Hematopoietic multipotent progenitor cell treated with erythropoietin and hydrocortisone succinate and interleukin-3 and kit ligand, for 8 days (in vitro differentiated cells): ENCODE results near the gene PSIP1.

Experiments used
- DNase-seq: peaks from one replicate; pipeline ENCODE4 v3.0.0-alpha.2; 2015

Gene PSIP1

DNA sequence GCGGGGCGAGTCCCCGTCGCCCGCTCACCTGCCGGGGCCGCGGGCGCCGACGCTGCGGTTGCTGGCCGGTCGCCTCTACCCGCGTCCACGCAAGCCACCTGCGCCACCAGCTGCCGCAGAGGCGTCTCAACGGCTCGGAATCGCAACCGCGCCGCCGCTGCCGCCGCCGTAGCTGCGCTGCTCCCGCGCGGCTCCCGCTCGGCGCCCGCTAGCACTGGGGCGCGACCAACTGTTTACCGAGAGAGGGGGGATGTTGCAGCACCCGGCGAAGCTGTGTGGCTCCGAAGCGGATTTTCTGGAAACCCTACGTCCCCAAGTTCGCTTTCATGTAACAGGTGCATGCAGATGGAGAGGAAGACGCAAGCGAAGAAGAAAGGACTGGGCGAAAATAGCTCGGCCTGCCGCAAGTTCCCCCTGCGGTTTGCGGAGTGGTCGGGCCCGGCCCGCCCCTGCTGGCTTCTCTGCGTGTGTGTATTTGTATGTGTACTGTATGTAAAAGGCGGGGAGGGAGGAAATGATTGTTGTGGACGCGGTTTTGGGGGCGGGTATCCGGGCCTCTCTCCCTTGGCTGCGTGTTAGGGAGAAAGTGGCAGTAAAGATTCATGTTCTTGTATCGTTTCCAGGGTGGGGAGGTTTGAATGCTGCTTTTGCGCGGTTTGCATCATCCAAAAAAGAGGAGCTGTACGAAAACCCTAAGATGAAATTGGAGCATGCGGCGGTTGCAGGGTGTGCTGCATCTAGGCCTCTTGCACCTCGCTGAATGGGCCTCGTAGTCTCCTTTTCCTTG is at the start of gene PSIP1:
Gene PSIP1, minus strand, starts transcription at position 182 of the 787 bp plus-strand sequence. CDS start 782 bp downstream, outside the sequence.
- peak; percentile 89 for DNase-seq

GRCh38 chr9:15553528-15553898 is 42.7 kb upstream of the PSIP1 start:
- no peak for DNase-seq

GRCh38 chr9:15552636-15553527 is 42.1 kb upstream of the PSIP1 start, which contains the start of gene CCDC171:
TSS of gene CCDC171 (plus strand) at chr9:15553043. CDS start at chr9:15564089, 11,046 bp downstream.
- peak; percentile 94 for DNase-seq

DNA sequence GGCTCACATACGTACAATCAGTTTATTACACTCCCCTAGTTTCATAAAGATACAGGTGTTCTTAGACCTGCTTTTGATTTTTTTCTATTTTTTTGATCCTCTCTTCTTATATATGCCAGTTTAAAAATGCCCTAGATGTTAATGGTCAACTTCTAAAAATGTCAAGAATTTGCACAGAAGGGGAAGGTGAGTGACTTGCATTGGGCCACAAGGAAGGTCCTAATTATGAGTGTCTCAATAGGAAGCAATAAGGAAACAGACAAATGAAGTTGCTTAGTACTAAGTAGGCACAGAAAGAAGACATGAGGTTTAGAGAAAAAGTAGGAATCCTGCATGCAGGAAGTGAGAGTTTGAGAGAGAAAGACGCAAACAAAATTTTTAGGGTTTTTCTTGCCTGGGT is 38.8 kb upstream of the PSIP1 start:
- DNase-seq, result no peak

DNA sequence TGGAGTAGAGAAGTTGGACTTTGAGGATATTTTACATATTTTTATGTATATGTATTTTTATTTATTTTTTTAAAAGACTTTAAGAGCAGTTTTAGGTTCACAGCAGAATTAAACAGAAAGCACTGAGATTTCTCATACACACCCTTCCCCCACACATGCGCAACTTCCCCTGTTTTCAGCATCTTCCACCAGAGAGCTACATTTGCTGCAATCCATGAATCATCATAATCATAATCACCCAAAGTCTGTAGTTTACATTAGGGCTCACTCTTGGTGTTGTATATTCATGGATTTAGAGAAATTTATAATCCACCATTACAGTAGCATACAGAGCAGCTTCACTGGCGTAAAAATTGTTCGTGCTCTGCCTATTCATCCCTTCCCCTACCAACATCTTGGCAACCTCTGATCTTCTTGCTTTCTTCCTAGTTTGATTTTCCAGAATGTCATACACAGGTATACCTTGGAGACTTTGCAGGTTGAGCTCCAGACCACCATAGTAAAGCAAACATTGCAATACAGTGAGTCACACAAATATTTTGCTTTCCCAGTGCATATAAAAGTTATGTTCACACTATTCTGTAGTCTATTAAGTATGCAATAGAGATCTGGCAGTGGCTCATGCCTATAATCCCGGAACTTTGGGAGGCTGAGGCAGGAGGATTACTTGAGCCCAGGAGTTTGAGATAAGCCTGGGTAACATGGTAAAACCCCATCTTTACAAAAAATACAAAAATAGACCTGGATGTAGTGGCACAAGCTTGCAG is 32.5 kb upstream of the PSIP1 start:
- no peak for DNase-seq

DNA sequence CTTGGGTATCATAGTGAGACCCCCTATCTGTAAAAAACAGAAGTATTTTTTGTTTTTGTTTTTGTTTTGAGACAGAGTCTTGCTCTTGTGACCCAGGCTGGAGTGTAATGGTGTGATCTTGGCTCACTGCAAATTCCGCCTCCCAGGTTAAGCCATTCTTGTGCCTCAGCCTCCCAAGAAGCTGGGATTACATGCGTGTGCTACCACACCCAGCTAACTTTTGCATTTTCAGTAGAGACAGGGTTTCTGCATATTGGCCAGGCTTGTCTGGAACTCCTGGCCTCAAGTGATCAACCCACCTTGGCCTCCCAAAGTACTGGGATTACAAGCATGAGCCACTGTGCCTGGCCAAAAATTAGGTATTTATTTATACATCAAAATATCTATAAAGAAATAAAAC is 31.9 kb upstream of the PSIP1 start:
- DNase-seq, result no peak

DNA sequence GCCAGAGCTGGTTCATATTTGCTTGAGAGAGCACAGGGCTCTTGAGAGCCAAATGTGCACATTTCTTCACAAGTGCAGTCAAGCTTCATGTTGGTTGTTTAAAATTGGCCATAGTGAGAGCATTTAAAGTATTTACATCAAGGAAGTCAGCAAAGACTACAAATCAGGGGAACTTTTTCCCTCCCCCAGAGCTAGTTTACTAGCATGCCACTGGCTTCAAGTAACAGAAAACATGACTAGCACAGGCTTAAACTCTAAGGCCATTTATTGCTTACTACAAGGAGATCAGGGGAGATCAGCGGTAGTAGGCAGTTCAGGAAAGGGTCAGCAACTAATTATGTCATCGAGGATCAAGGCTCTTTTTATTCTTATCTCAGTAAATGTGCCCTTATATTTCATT is 31.1 kb upstream of the PSIP1 start:
- no peak for DNase-seq

- DNase-seq, result no peak
These were observed 20.6 kb upstream of the PSIP1 start for GRCh38 chr9:15531380-15531779.

DNA sequence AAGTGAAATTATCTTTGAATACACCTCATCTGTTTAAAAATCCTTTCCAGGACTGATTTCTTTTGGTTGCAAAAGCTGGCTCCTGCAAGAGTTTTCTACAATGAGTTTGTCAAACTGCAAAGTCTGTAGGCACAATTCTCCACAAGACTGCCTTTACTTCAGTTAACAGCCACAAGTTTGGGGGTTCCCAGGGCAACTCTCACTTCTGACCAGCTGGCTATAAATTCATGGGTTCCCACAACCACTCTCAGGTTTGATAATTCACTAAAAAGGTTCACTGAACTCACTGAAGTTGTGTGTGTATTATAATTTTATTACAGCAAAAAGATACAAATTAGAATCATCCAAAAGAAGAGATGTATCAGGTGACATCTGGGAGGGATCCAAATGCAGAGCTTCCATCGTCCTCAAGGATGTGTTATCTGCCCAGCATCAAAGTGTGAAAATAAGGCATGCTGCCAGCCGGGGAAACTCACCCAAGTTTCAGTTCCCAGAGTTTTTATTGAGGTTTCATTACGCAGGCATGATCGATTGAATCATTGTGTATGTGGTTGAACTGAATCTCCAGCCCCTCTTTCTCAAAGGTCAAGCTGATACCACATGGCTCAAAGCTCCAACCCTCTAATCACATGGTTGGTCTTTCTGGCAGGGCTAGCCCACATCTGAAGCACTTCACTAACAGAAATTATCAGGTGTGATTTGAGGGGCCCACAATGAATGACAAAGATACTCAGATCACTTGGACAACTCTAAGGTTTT is 19.0 kb upstream of the PSIP1 start:
- no peak for DNase-seq

DNA sequence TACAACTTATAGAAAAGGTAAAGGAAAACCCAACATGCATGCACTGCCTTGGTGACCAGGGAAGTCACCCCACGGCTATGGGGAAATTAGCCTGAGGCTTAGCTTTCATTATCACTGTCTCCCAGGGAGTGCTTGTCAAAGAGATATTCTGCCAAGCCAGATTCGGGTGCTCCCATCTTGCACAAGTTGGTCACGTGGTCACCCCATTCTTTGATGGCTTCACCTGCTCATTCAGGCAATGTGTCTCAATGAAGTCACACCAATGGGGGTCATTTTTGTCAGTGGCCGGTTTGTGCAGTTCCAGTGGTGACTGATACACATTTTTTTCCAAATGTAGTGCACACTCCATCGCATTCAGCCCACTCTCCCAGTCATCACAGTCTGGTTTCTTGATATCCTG is 16.3 kb upstream of the PSIP1 start:
- peak; percentile 44 for DNase-seq

- no peak for DNase-seq
These were observed 15.2 kb upstream of the PSIP1 start for GRCh38 chr9:15525958-15526357.

GRCh38 chr9:15524845-15525455 is 14.2 kb upstream of the PSIP1 start:
- no peak for DNase-seq

DNA sequence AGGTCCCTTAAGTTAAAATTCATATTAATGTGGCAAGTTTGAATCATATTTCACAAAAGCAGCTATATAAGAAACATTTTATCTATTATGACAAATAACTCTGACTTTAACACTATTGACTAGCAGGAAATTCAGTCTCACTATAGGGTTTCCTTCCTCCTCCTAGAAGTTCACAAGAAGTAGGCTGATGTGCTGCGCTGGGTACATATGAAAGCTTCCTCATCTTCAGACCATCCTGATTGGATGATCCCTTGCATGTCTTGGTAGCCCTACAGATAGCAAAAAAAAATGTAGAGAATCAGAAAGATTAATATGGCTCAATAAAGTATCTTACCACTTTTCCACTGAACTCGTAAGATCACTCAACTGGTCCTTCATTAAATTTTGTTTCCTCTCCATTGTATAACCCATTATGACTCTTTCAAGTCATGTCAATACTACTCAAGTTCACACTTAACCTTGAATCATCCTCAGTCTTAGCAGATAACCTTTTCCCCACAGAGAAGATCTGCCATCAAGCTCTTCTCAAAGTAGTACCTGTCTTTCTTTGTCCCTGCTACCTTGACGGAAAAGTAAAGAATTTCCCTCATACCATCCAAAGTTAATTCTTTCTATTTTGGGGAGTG is 11.5 kb upstream of the PSIP1 start:
- no peak for DNase-seq

DNA sequence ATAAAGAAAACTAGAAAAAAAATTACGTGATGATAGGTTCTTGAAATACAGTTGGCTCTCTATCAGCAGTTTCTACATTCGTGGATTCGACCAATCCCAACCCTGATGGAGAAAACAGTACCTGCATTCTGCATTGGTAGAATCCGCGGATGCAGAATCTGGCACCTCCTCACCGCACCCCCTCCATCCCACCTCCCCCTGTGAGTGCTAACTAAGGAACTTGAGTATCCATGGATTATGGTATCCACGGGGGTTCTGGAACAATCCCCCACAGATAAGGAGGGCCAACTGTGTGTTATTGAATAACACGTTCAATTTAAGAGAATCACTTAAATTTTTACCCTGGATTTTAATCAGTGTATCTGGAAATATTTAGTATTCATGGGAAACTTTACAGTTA is 10.5 kb upstream of the PSIP1 start:
- DNase-seq, result no peak

GRCh38 chr9:15519831-15520230 is 9.1 kb upstream of the PSIP1 start:
- no peak for DNase-seq

GRCh38 chr9:15513335-15513734 is 2.6 kb upstream of the PSIP1 start:
- DNase-seq, result peak; percentile 69

- no peak for DNase-seq
These were observed 2.1 kb upstream of the PSIP1 start for GRCh38 chr9:15512889-15513288.

GRCh38 chr9:15512204-15512603 is 1.4 kb upstream of the PSIP1 start:
- DNase-seq, result peak; percentile 27

DNA sequence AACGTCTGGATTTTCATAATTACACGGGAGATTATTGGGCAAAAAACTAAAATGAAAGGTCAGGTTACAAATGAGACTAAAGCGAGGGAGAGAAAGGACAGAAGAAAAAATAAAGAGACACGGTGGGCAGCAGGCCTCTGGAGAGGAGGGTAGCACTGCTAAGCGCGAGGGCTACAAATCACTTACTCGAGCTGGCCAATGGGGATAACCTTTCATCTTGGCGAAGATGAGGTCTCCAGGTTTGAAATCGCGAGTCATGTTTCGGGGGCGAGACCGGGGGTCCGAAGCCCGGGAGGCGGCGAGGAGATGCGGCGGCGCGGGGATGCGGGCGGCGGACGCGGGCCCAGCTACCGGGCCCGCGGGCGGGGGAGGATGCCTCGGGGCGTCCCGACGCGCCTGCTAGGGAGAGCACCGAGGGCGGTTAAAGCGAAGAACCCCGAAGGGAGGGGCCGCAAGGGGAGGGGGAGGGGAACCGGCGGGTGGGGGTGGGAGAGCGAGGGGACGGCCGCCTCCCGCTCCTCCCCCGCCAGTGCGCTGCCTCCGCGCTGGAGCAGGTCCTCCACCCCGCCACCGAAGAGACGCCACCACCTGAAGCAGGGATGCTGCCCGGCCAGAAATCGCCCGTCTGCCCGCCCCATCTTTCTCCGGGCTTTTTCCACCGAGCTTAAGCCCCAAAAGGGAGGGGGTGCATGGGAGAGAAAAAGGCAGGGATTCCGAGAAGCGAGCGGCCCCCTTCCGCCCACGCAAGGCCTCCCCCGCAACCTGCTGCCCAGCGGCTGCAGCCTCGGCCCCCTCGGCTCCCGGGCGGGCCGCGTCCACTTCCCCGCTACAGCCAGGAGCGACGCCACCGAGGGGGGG is 610 bp downstream of the PSIP1 start:
- DNase-seq, result peak; percentile 46

DNA sequence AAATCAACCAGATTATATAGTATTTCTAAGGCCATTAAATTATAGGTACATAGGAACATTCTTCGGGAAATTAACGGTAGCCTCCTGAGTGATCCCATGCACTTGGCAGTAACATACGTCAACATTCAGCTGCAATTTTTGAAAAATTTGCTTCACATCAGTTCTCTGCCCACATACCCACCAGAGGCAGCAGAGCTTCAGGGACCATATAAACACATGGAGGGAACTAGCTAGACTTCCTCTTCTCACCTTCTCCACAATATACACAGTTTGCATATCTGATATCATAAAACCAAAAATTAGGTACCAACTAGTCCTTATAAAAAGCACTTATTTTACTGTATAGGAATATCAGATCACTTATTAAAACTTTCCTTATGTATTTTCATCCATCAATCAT is 4.8 kb downstream of the PSIP1 start:
- DNase-seq, result no peak
